Activated B cell treated with CpG ODN at 0.5 μM for 24 hours (primary cell): ENCODE data around the gene WDR1. TPM values are rescaled to one million over a fixed set of nuclear protein-coding genes. Genes with fewer than 3 reads are reported as not detected.

Experiments used
- ATAC-seq: fragments of 200-7000 bp; cut with Tn5 transposase; one replicate; pipeline ENCODE4 v1.10.0; 2021; ENCODE audit warnings: low read depth, mild to moderate bottlenecking, moderate library complexity
- CTCF ChIA-PET: fragments of 350-600 bp; sonication (Branson Sonifier 250); formaldehyde crosslinking; loops from one replicate; lab custom pipeline; 2021; ENCODE audit warnings: antibody characterized with exemption; lab: Charles Lee
- POLR2A ChIA-PET: fragments of 350-600 bp; sonication (Branson Sonifier 250); formaldehyde crosslinking; loops from one replicate; lab custom pipeline; 2021; ENCODE audit warnings: antibody characterized with exemption; lab: Charles Lee
- DNase-seq: peaks from one replicate; pipeline ENCODE4 v3.0.0; 2022
- H3K27ac Mint-ChIP-seq: one replicate; pipeline ENCODE4 v1.8.0; 2020; ENCODE audit warnings: mixed read lengths
- H3K27me3 Mint-ChIP-seq: one replicate; pipeline ENCODE4 v1.8.0; 2021; ENCODE audit warnings: mixed read lengths
- H3K36me3 Mint-ChIP-seq: one replicate; pipeline ENCODE4 v1.8.0; 2021; ENCODE audit warnings: low read depth, mixed read lengths
- H3K4me1 Mint-ChIP-seq: one replicate; pipeline ENCODE4 v1.8.0; 2021; ENCODE audit warnings: mixed read lengths
- H3K4me3 Mint-ChIP-seq: one replicate; pipeline ENCODE4 v1.8.0; 2020; ENCODE audit warnings: mild to moderate bottlenecking, mixed read lengths
- H3K9me3 Mint-ChIP-seq: one replicate; pipeline ENCODE4 v1.8.0; 2020; ENCODE audit warnings: mixed read lengths
- CTCF ChIP-seq: fragments of 200-600 bp; IDR thresholded peaks from one replicate; pipeline ENCODE4 v1.8.0; 2022; ENCODE audit warnings: antibody characterized with exemption, mild to moderate bottlenecking
- intact Hi-C: fragments of 100-400 bp; cut with micrococcal nuclease; formaldehyde crosslinking; loops from one replicate; pipeline ENCODE4 v1.15.1; 2024
- total RNA-seq: library from RNA; stranded (reverse); gene quantifications from 2 replicates; pipeline ENCODE4 v1.2.3, GENCODE V29; 2022

The WDR1 gene
- total RNA-seq, 1 donor from 2014 or later: 337 TPM

- POLR2A ChIA-PET: no interaction called here
- Mint-ChIP-seq H3K4me1 (no peaks in the 10 kb centered on the region), H3K27me3 (peaks cover 7% of the 10 kb centered on the region), H3K9me3 (peaks cover 2% of the 10 kb centered on the region), H3K36me3 (peaks cover 6% of the 10 kb centered on the region), H3K27ac (no peak overlapping the region), H3K4me3 (no peak overlapping the region)
- ATAC-seq (no peak), DNase-seq (no peak)
- intact Hi-C loops: no loop called here
- TF ChIP-seq CTCF: no peak
- CTCF ChIA-PET: no interaction called here
These were observed 62.8 kb downstream of the WDR1 start for GRCh38 chr4:10053635-10054453.

GRCh38 chr4:10051517-10052135 lies 65.0 kb downstream of the WDR1 start:
- Mint-ChIP-seq H3K27ac (no peak overlapping the region), H3K9me3 (no peaks in the 10 kb centered on the region), H3K27me3 (peaks cover 7% of the 10 kb centered on the region), H3K4me3 (no peak overlapping the region), H3K4me1 (no peaks in the 10 kb centered on the region), H3K36me3 (peaks cover 4% of the 10 kb centered on the region)
- TF ChIP-seq CTCF: no peak
- CTCF ChIA-PET: no interaction called here
- no peak for DNase-seq
- POLR2A ChIA-PET: no interaction called here
- no peak for ATAC-seq
- intact Hi-C loops: no loop called here

- Mint-ChIP-seq H3K4me3 (no peak overlapping the region), H3K36me3 (no peaks in the 10 kb centered on the region), H3K9me3 (no peaks in the 10 kb centered on the region), H3K27ac (no peak overlapping the region), H3K4me1 (peaks cover under 1% of the 10 kb centered on the region), H3K27me3 (peaks cover 7% of the 10 kb centered on the region)
- CTCF ChIA-PET: no interaction called here
- TF ChIP-seq CTCF: no peak
- DNase-seq (no peak), ATAC-seq (no peak)
- intact Hi-C loops: no loop called here
- POLR2A ChIA-PET: no interaction called here
These were observed 65.9 kb downstream of the WDR1 start for GRCh38 chr4:10050721-10051120.

- intact Hi-C loops: no loop called here
- CTCF ChIA-PET: no interaction called here
- ATAC-seq: no peak
- Mint-ChIP-seq H3K36me3 (no peaks in the 10 kb centered on the region), H3K4me3 (no peak overlapping the region), H3K27ac (no peak overlapping the region), H3K9me3 (no peaks in the 10 kb centered on the region), H3K4me1 (peaks cover 4% of the 10 kb centered on the region), H3K27me3 (peaks cover 7% of the 10 kb centered on the region)
- POLR2A ChIA-PET: no interaction called here
- no peak for DNase-seq
- no peak for TF ChIP-seq CTCF
These were observed 66.3 kb downstream of the WDR1 start for GRCh38 chr4:10050261-10050661.

- Mint-ChIP-seq H3K27ac (no peak overlapping the region), H3K36me3 (no peaks in the 10 kb centered on the region), H3K27me3 (peaks cover 7% of the 10 kb centered on the region), H3K4me3 (no peak overlapping the region), H3K9me3 (no peaks in the 10 kb centered on the region), H3K4me1 (peaks cover 11% of the 10 kb centered on the region)
- TF ChIP-seq CTCF: no peak
- DNase-seq (no peak), ATAC-seq (no peak)
- intact Hi-C loops: no loop called here
- ChIA-PET POLR2A (no interaction called here), CTCF (no interaction called here)
These were observed 67.5 kb downstream of the WDR1 start for GRCh38 chr4:10048941-10049697.
